Endothelial cell of umbilical vein (primary cell): ENCODE results near the gene OR10V1. TPM values are rescaled to one million over a fixed set of nuclear protein-coding genes. Genes with fewer than 3 reads are reported as not detected.

Source experiments
- BruUV-seq: library from RNA; stranded (reverse); fragments of 400-500 nt; replicated peaks from 2 replicates; lab custom pipeline; 2021; lab: Mats Ljungman, UMichigan
- CTCF ChIA-PET: fragments of 300-600, 350-600 bp; sonication (Branson Sonifier 250); formaldehyde crosslinking; loops from one replicate; lab custom pipeline; 2021; ENCODE audit warnings: antibody characterized with exemption, inconsistent platforms; lab: Charles Lee
- POLR2A ChIA-PET: fragments of 300-600, 350-600 bp; sonication (Branson Sonifier 250); formaldehyde crosslinking; loops from one replicate; lab custom pipeline; 2021; ENCODE audit warnings: antibody characterized with exemption, inconsistent platforms; lab: Charles Lee
- DNase-seq: peaks from one replicate; pipeline ENCODE4 v3.0.0-alpha.2; 2011; ENCODE audit warnings: low read depth, low spot score
- FAIRE-seq: peaks from 2 replicates; lab custom pipeline; 2011; peaks lifted over from hg19 to GRCh38; lab: Jason Lieb, UNC
- H2AFZ ChIP-seq: 2 replicates; pipeline ENCODE4 v1.6.0; 2012; ENCODE audit warnings: low read depth, low read length, control low read depth, inconsistent platforms
- H3K27ac ChIP-seq: 2 replicates; pipeline ENCODE4 v1.5.1; 2011; ENCODE audit warnings: low read depth, mild to moderate bottlenecking, control low read depth, low read length, moderate library complexity; ENCODE audit not compliant: insufficient read depth
- H3K27me3 ChIP-seq, 2 experiments: 2 replicates each; pipeline versions ENCODE4 v1.6.0 to v1.6.1; 2011; ENCODE audit warnings: low read length in 2 of 2, mixed read lengths in 1 of 2; ENCODE audit not compliant: control insufficient read depth in 2 of 2, insufficient read depth in 2 of 2
- H3K36me3 ChIP-seq, 2 experiments: 2 replicates in 1 of 2; 3 replicates in 1 of 2; pipeline ENCODE4 v1.5.1; 2011; ENCODE audit warnings: low read length in 2 of 2, mild to moderate bottlenecking in 1 of 2, moderate library complexity in 1 of 2; ENCODE audit not compliant: control insufficient read depth in 2 of 2, insufficient read depth in 2 of 2; ENCODE audit errors: extremely low read depth in 1 of 2
- H3K4me1 ChIP-seq: 3 replicates; pipeline ENCODE4 v1.5.1; 2011; ENCODE audit warnings: mild to moderate bottlenecking, low read length; ENCODE audit not compliant: control insufficient read depth, insufficient read depth; ENCODE audit errors: extremely low read depth
- H3K4me2 ChIP-seq: 2 replicates; pipeline ENCODE4 v1.6.1; 2011; ENCODE audit warnings: low read length, control low read depth, mixed read lengths; ENCODE audit not compliant: insufficient read depth
- H3K4me3 ChIP-seq, 3 experiments: fragments of 200-600 bp in 1 of 3; sonication (generic), shearing (Covaris generic) in 1 of 3; replicated peaks in 1 of 3; 2 replicates each; pipeline ENCODE4 v1.5.1; 2011 to 2016; ENCODE audit warnings: control low read depth in 3 of 3, low read length in 3 of 3, mild to moderate bottlenecking in 2 of 3, inconsistent platforms in 1 of 3, low read depth in 1 of 3, moderate library complexity in 1 of 3; ENCODE audit not compliant: insufficient read depth in 1 of 3
- H3K79me2 ChIP-seq: 2 replicates; pipeline ENCODE4 v1.6.0; 2012; ENCODE audit warnings: low read length, inconsistent platforms; ENCODE audit not compliant: control insufficient read depth, insufficient read depth
- H3K9ac ChIP-seq: replicated peaks from 2 replicates; pipeline ENCODE3; 2011; ENCODE audit warnings: low read length, control low read depth; ENCODE audit not compliant: insufficient read depth; ENCODE audit errors: extremely low read depth
- H3K9me1 ChIP-seq: replicated peaks from 3 replicates; pipeline ENCODE4 v1.6.0; 2011; ENCODE audit warnings: mild to moderate bottlenecking, low read length; ENCODE audit not compliant: control insufficient read depth, insufficient read depth; ENCODE audit errors: extremely low read depth
- H3K9me3 ChIP-seq: replicated peaks from 2 replicates; pipeline ENCODE4 v1.5.1; 2012; ENCODE audit warnings: low read length, inconsistent platforms; ENCODE audit not compliant: control insufficient read depth, insufficient read depth
- H4K20me1 ChIP-seq: replicated peaks from 2 replicates; pipeline ENCODE3; 2011; ENCODE audit warnings: mild to moderate bottlenecking, low read length; ENCODE audit not compliant: control insufficient read depth, insufficient read depth; ENCODE audit errors: extremely low read depth
- FOS ChIP-seq: IDR thresholded peaks from 2 replicates; pipeline ENCODE4 v1.6.1; 2011; ENCODE audit warnings: mild to moderate bottlenecking, low read length, moderate library complexity, borderline replicate concordance; ENCODE audit not compliant: insufficient read depth
- GATA2 ChIP-seq: IDR thresholded peaks from 2 replicates; pipeline ENCODE4 v1.7.0; 2011; ENCODE audit warnings: low read depth, mild to moderate bottlenecking, moderate library complexity, mixed read lengths, low read length; ENCODE audit not compliant: insufficient read length, insufficient read depth
- MAX ChIP-seq: IDR thresholded peaks from 2 replicates; pipeline ENCODE4 v1.6.1; 2011; ENCODE audit not compliant: insufficient read depth, insufficient read length
- MYC ChIP-seq: IDR thresholded peaks from one replicate; pipeline ENCODE4 v1.6.1; 2011; ENCODE audit warnings: mild to moderate bottlenecking, low read depth, low read length
- dilution Hi-C: fragments of 300-500 bp; cut with MboI; formaldehyde crosslinking; loops from one replicate; pipeline ENCODE4 v1.15.0; 2019; ENCODE audit warnings: low sequenced_read_pairs; ENCODE audit not compliant: extremely low pct_ligation_motif_present
- intact Hi-C: fragments of 100-400 bp; cut with micrococcal nuclease; formaldehyde crosslinking; loops from one replicate; pipeline ENCODE4 v1.10.0; 2022
- polyA plus RNA-seq, 4 experiments: library from polyadenylated mRNA; depleted of rRNA in 3 of 4; stranded (reverse) in 3 of 4; unstranded in 1 of 4; fragments of >200 nt; gene quantifications; 2 replicates each; pipeline versions ENCODE4 v1.2.1 to v1.2.3, GENCODE V29; 2011 to 2012; ENCODE audit warnings: missing spikeins in 1 of 4
- total RNA-seq: library from RNA; stranded (reverse); gene quantifications from 2 replicates; pipeline ENCODE4 v1.2.3, GENCODE V29; 2021

OR10V1 gene
- total and polyA plus RNA-seq, 2 donors (not counting 3 experiments of a cell fraction or from before 2014, with no cell fraction given), result not detected

DNA sequence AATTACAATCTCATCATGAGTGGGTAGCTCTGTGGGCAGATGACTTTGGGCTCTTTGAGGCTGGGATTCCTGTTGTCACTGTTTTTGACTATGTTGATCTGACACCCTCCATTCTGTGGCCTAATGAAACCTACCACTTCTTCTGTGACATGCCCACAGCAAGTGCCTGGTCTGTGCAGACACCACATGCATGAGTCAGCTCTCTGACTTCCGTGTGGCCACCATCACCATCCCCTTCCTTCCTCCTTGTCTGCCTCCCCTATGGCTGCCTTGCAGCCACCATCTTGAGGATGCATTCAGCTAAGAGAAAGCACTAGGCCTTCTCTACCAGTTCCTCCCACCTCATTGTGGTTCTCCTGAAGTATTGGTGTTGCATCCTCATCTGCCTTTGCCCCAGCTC is 15.3 kb upstream of the OR10V1 start:
- DNase-seq (no peak), FAIRE-seq (no peak)
- Histone ChIP-seq H3K9ac (no peak overlapping the region), H3K4me1 (peaks cover 2% of the 10 kb centered on the region), H2AFZ (peak overlapping the region; percentile 98), H3K27ac (no peak overlapping the region), H3K4me3 (no peak overlapping the region), H3K9me3 (no peaks in the 10 kb centered on the region), H3K9me1 (no peaks in the 10 kb centered on the region), H4K20me1 (no peaks in the 10 kb centered on the region), H3K27me3 (no peaks in the 10 kb centered on the region), H3K4me2 (no peak overlapping the region), H3K36me3 (no peaks in the 10 kb centered on the region), H3K79me2 (no peaks in the 10 kb centered on the region)
- dilution Hi-C loops, result no loop called here
- no TSS peak for BruUV-seq
- intact Hi-C loops, result no loop called here
- CTCF ChIA-PET, result interaction anchor here (1.1 kb wide), 1 partner anchor 10 kb away, joined by 3 read pairs; no protein-coding TSS in a partner anchor
- POLR2A ChIA-PET, result no interaction called here
- TF ChIP-seq MAX (no peak), FOS (peak; percentile 22)

GRCh38 chr11:59728154-59728553 is 14.5 kb upstream of the OR10V1 start:
- Histone ChIP-seq H3K27me3 (no peaks in the 10 kb centered on the region), H3K9ac (no peak overlapping the region), H3K79me2 (no peaks in the 10 kb centered on the region), H3K36me3 (no peaks in the 10 kb centered on the region), H3K9me3 (no peaks in the 10 kb centered on the region), H3K4me1 (peaks cover 2% of the 10 kb centered on the region), H2AFZ (no peak overlapping the region), H3K27ac (no peak overlapping the region), H4K20me1 (no peaks in the 10 kb centered on the region), H3K4me3 (no peak overlapping the region), H3K4me2 (no peak overlapping the region), H3K9me1 (no peaks in the 10 kb centered on the region)
- DNase-seq (no peak), FAIRE-seq (no peak)
- intact Hi-C loops (no loop called here), dilution Hi-C loops (no loop called here)
- TF ChIP-seq GATA2 (no peak), MYC (no peak)
- BruUV-seq, result no TSS peak
- POLR2A ChIA-PET, result no interaction called here
- CTCF ChIA-PET, result interaction anchor here (1.1 kb wide), 1 partner anchor 10 kb away, joined by 3 read pairs; no protein-coding TSS in a partner anchor
